Uterus (tissue), 4 donors: Measurements from ENCODE around the gene ITPA. TPM values are rescaled to one million over a fixed set of nuclear protein-coding genes. Genes with fewer than 3 reads are reported as not detected.
A peak's percentile ranks its signal among the peaks of the same experiment; 100 is the strongest.
"Not testable (repeated sequence)": the region's sequence is repeated elsewhere in the genome, so short reads cannot be mapped to it uniquely, and the experiment has no call there.

Experiments used
- DNase-seq, 2 donors: peaks; one replicate each; pipeline ENCODE4 v3.0.0-alpha.2; 2019 to 2020
- H3K27ac ChIP-seq, 2 donors: fragments of 200-600 bp; sonication (generic); 1 replicate in 1 of 2; 2 replicates in 1 of 2; pipeline ENCODE4 v1.5.1; 2016 to 2018
- H3K27me3 ChIP-seq, 2 donors: fragments of 200-600 bp; sonication (generic); one replicate each; pipeline ENCODE4 v1.5.1; 2018 to 2019; ENCODE audit warnings: control low read depth in 1 of 2
- H3K36me3 ChIP-seq, 2 donors: fragments of 200-600 bp; sonication (generic); one replicate each; pipeline ENCODE4 v1.5.1; 2019; ENCODE audit warnings: control low read depth in 1 of 2
- H3K4me1 ChIP-seq, 2 donors: fragments of 200-600 bp; sonication (generic); one replicate each; pipeline ENCODE4 v1.5.1; 2018 to 2019; ENCODE audit warnings: control low read depth in 1 of 2
- H3K4me3 ChIP-seq, 2 donors: fragments of 200-600 bp; sonication (generic); 1 replicate in 1 of 2; 2 replicates in 1 of 2; pipeline ENCODE4 v1.5.1; 2018 to 2019; ENCODE audit warnings: mild to moderate bottlenecking in 1 of 2
- H3K9me3 ChIP-seq, 2 donors: fragments of 200-600 bp; sonication (generic); one replicate each; pipeline ENCODE4 v1.5.1; 2019; ENCODE audit warnings: control low read depth in 1 of 2
- CTCF ChIP-seq, 4 experiments: fragments of 200-600 bp in 2 of 4; fragments of 450-650 bp in 2 of 4; sonication (generic) in 2 of 4; IDR thresholded peaks; one replicate each; pipeline ENCODE4 v1.5.1; 2016 to 2019; ENCODE audit warnings: antibody characterized with exemption in 4 of 4, mild to moderate bottlenecking in 2 of 4, moderate library complexity in 1 of 4
- POLR2A ChIP-seq, 2 donors: fragments of 450-650 bp; IDR thresholded peaks; one replicate each; pipeline ENCODE4 v1.6.1; 2016; ENCODE audit warnings: antibody characterized with exemption in 2 of 2, mild to moderate bottlenecking in 1 of 2, moderate library complexity in 1 of 2
- intact Hi-C: fragments of 100-400 bp; cut with DNase I; formaldehyde crosslinking; loops from one replicate; pipeline ENCODE4 v1.15.1; 2023; ENCODE audit warnings: low total_unique reads
- total RNA-seq, 4 donors: library from RNA; depleted of rRNA in 3 of 4; stranded (reverse); fragments of >200 nt in 3 of 4; gene quantifications; one replicate each; pipeline versions ENCODE4 v1.1.0 to v1.2.4, GENCODE V29; 2014 to 2023
- donor health status: DM: yes; HTN: yes; CAD: no.

ITPA gene
- total RNA-seq, 4 donors from 2014 or later, result 6.9 to 25.0 (median 21.8) TPM

- intact Hi-C loops, result no loop called here
- no peaks in the 10 kb centered on the region for H3K27me3 ChIP-seq
- H3K4me3 ChIP-seq, result peak overlapping the region; percentile 65 to 83
- H3K27ac ChIP-seq, result peak overlapping the region; percentile 58 to 87
- no peak for DNase-seq
- TF ChIP-seq POLR2A (IDR thresholded peaks at IDR 0.05) (no peak), CTCF (IDR thresholded peaks at IDR 0.05) (no peak)
- no peaks in the 10 kb centered on the region for H3K4me1 ChIP-seq
- H3K36me3 ChIP-seq, result no peaks in the 10 kb centered on the region
- H3K9me3 ChIP-seq, result no peaks in the 10 kb centered on the region
Observed at GRCh38 chr20:3174442-3175261, 34.6 kb upstream of the ITPA start.

DNA sequence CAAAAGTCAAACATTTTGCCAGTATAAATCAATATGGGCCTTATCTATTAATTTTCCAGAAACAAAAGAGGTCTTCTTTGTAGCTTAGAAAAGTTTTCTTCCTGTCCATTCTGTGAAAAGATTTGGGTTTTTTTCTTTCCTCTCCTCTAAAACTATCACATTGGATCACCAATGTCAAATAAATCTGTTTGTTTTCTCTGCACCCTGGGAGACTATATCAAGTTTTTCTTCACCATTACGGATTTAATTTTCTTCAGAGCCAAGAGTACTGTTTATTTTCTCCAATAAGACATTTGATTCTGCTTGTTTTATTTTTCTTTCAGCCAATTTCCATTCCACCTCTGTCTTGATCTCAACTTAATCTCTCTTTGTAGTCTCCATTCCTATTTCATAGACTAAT, 34.0 kb upstream of the ITPA start:
- Histone ChIP-seq H3K36me3 (no peaks in the 10 kb centered on the region), H3K27me3 (no peaks in the 10 kb centered on the region), H3K27ac (peak overlapping the region in 1 of 2 donors; percentile 58), H3K4me1 (no peaks in the 10 kb centered on the region), H3K4me3 (no peak overlapping the region), H3K9me3 (no peaks in the 10 kb centered on the region)
- DNase-seq, result no peak
- intact Hi-C loops, result no loop called here
- TF ChIP-seq POLR2A (IDR thresholded peaks at IDR 0.05) (no peak), CTCF (IDR thresholded peaks at IDR 0.05) (no peak)

DNA sequence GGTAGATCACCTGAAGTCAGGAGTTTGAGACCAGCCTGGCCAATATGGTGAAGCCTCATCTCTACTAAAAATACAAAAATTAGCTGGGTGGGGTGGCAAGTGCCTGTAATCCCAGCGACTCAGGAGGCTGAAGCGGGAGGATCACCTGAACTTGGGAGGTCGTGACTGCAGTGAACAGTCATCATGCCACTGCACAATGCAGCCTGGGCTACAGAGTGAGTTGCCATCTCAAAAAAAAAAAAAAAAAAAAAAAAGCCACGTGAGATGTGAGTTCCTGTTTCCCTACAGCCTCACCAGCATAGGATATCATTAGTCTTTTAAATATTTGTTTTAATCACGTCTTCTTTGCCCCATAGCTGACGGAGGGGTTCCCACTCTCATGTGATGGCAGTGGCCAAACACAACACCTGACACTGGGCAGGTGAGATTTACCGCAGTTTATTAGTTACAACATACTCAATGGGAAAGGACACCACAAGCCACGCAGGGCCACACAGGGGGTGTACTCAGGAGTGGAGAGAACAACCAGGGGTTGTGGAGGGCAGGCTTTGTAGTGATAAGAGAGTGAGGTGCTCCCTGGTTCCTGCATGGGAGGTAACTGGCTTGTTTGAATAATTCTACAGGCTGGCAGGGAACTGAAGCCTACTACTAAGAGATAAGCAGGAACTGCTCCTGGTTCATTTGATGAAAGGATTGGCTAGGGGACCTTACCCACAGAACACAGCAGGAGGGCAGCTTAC, 31.4 kb upstream of the ITPA start:
- no peaks in the 10 kb centered on the region for H3K36me3 ChIP-seq
- intact Hi-C loops, result no loop called here
- no peaks in the 10 kb centered on the region for H3K4me1 ChIP-seq
- DNase-seq, result no peak
- TF ChIP-seq POLR2A (IDR thresholded peaks at IDR 0.05) (no peak), CTCF (IDR thresholded peaks at IDR 0.05) (no peak)
- no peaks in the 10 kb centered on the region for H3K27me3 ChIP-seq
- H3K9me3 ChIP-seq, result no peaks in the 10 kb centered on the region
- no peak overlapping the region for H3K27ac ChIP-seq
- no peak overlapping the region for H3K4me3 ChIP-seq

DNA sequence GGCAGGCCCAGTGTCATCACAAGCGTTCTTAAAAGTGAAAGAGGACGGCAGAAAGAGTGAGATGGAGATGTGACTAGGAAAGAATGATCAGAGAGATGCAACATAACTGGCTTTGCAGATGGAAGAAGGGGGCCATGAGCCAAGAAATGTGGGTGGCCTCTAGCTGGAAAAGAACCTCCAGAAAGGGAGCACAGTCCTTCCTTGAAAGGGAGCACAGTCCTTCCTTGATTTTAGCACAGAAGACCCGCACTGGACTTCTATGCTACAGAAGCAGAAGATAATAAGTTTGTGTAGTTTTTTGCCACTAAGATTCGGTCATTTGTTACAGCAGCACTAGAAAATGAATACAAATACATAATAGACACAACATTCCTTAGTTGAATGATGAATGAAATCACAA, 29.0 kb upstream of the ITPA start:
- Histone ChIP-seq H3K27ac (no peak overlapping the region), H3K36me3 (no peaks in the 10 kb centered on the region), H3K27me3 (no peaks in the 10 kb centered on the region), H3K4me3 (no peak overlapping the region), H3K9me3 (no peaks in the 10 kb centered on the region), H3K4me1 (no peaks in the 10 kb centered on the region)
- TF ChIP-seq CTCF (IDR thresholded peaks at IDR 0.05) (no peak), POLR2A (IDR thresholded peaks at IDR 0.05) (no peak)
- intact Hi-C loops, result no loop called here
- no peak for DNase-seq

DNA sequence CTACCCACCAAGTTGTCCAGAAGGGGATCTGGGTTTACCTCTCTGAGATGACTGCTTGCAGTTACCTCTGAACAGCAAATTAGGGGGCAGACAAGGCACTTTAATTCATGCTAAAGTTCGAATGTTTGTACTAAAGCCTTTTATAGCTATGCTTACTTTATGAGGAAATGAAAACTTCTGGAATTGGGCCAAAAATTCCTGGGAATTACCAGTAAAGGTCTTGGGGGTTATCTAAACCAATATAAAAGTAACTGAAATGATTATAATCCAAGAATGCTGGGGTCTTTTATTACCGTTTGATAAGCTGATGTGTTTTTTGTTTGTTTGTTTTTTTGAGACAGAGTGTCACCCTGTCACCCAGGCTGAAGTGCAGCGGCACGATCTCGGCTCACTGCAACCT, 28.0 kb upstream of the ITPA start:
- DNase-seq, result no peak
- H3K36me3 ChIP-seq, result no peaks in the 10 kb centered on the region
- TF ChIP-seq CTCF (IDR thresholded peaks at IDR 0.05), result no peak
- no peak for TF ChIP-seq POLR2A (IDR thresholded peaks at IDR 0.05)
- H3K27me3 ChIP-seq, result no peaks in the 10 kb centered on the region
- H3K4me1 ChIP-seq, result no peaks in the 10 kb centered on the region
- H3K9me3 ChIP-seq, result no peaks in the 10 kb centered on the region
- no peak overlapping the region for H3K4me3 ChIP-seq
- H3K27ac ChIP-seq, result no peak overlapping the region
- intact Hi-C loops, result no loop called here

- DNase-seq, H3K27me3 ChIP-seq, H3K4me1 ChIP-seq, H3K4me3 ChIP-seq, H3K36me3 ChIP-seq, H3K9me3 ChIP-seq, H3K27ac ChIP-seq, intact Hi-C loops: not testable (repeated sequence)
Observed at GRCh38 chr20:3182429-3182828, 26.9 kb upstream of the ITPA start.
